Measurements from ENCODE around the gene C2CD2. TPM values are rescaled to one million over a fixed set of nuclear protein-coding genes. Genes with fewer than 3 reads are reported as not detected.

Gene C2CD2
- total RNA-seq, 2 experiments from 2014 or later, result 7.0 to 8.8 TPM

DNA sequence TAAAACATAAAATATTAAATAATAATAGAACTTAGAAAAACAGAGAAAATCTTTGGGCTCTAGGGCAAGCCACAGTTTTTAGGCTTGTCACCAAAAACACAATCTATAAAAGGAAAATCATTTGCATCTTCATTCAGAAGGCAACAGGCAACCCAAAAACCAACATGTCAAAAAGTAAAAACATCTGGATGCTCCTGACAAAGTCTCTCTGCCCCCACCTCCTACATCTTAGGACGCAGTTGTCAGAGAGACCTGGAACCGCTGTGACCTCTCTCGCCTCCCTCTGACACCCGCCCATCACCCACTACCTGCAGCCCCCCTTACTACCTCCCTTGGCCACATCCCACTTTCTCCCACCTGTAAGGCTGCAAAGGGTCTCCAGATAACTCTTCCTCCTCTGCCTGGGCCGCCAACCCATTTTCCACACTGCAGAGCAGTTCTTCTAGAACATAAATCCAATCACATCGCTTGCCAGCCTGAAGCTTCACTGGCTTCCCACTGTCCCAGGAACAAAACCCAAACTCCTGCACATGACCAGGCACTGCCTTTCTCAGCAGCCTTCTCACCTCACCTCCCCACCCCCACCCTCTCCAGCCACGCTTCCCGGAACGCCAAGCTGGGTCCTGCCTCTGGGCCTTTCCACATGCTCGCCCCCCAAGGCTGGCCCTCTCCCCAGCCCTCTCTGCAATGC is 89.4 kb downstream of the C2CD2 start:
- Mint-ChIP-seq H3K4me1 (peaks cover 16% of the 10 kb centered on the region), H3K36me3 (ENCODE audit: low read depth) (no peaks in the 10 kb centered on the region), H3K27ac (no peak overlapping the region), H3K9me3 (no peaks in the 10 kb centered on the region), H3K4me3 (no peak overlapping the region), H3K27me3 (no peaks in the 10 kb centered on the region)
- POLR2A ChIA-PET, result no interaction called here
- CTCF ChIA-PET, result no interaction called here
- DNase-seq, result no peak

DNA sequence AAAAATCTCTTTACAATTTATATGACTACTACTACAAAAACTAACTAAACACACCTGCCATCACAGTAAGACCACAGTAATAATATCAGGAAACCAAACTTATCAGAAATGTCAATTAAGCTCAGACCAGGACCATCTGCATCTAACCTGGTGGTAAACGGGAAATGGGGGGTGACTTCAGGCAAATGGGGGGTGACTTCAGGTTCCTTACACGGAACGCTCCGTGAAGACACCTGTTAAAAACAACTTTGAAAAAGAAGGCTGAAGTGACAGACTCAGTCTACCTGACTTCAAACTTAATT is 90.4 kb downstream of the C2CD2 start:
- CTCF ChIA-PET, result interaction anchor here (1.3 kb wide), 1 partner anchor 13 kb away, joined by 4 read pairs; no protein-coding TSS in a partner anchor
- Mint-ChIP-seq H3K36me3 (ENCODE audit: low read depth) (no peaks in the 10 kb centered on the region), H3K9me3 (no peaks in the 10 kb centered on the region), H3K4me3 (no peak overlapping the region), H3K27me3 (no peaks in the 10 kb centered on the region), H3K27ac (peak overlapping the region; percentile 34), H3K4me1 (peaks cover 16% of the 10 kb centered on the region)
- DNase-seq, result no peak
- POLR2A ChIA-PET, result no interaction called here

DNA sequence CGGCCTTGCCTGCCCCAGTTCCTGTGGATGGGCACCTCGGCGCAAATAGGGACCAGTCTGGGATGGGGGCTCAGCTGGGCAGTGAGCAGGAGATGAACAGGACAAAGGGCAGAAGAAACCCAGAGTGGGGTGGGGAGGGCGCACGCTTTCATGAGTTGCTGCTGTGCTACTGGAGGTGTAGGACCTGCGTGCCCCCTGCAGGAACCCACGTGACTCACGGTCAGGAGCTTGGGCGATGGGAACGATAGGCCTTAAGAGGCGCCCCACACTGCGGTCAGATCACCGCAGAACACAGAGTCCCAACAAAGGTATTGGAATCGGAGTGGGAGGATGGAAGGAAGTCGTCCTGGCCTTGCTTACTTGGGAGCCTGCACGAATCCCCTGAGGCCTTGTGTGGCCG is 91.8 kb downstream of the C2CD2 start:
- Mint-ChIP-seq H3K27ac (no peak overlapping the region), H3K36me3 (ENCODE audit: low read depth) (no peaks in the 10 kb centered on the region), H3K27me3 (no peaks in the 10 kb centered on the region), H3K4me3 (no peak overlapping the region), H3K4me1 (peaks cover 15% of the 10 kb centered on the region), H3K9me3 (no peaks in the 10 kb centered on the region)
- POLR2A ChIA-PET, result no interaction called here
- CTCF ChIA-PET, result no interaction called here
- no peak for DNase-seq

DNA sequence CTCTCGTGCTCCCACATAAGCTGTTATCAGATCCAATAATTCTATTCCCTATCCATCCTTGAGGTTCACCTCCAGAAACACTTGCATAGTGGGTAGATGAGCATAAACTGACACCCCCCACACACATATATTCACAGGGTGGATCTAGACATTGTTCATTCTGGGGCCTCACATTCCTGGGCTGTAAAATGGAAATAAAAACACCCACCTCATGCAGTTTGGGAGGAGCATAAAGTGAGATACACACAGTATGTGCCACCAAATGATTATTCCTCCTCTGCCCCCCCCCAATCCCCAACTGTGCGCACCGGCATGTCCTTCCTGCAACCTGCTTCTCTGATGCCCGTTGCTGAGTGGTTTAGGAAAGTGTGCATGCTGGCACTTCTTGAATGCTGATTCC is 92.6 kb downstream of the C2CD2 start:
- Mint-ChIP-seq H3K36me3 (ENCODE audit: low read depth) (peaks cover 4% of the 10 kb centered on the region), H3K4me3 (no peak overlapping the region), H3K27ac (no peak overlapping the region), H3K4me1 (peaks cover 12% of the 10 kb centered on the region), H3K27me3 (no peaks in the 10 kb centered on the region), H3K9me3 (no peaks in the 10 kb centered on the region)
- CTCF ChIA-PET, result no interaction called here
- POLR2A ChIA-PET, result no interaction called here
- no peak for DNase-seq

DNA sequence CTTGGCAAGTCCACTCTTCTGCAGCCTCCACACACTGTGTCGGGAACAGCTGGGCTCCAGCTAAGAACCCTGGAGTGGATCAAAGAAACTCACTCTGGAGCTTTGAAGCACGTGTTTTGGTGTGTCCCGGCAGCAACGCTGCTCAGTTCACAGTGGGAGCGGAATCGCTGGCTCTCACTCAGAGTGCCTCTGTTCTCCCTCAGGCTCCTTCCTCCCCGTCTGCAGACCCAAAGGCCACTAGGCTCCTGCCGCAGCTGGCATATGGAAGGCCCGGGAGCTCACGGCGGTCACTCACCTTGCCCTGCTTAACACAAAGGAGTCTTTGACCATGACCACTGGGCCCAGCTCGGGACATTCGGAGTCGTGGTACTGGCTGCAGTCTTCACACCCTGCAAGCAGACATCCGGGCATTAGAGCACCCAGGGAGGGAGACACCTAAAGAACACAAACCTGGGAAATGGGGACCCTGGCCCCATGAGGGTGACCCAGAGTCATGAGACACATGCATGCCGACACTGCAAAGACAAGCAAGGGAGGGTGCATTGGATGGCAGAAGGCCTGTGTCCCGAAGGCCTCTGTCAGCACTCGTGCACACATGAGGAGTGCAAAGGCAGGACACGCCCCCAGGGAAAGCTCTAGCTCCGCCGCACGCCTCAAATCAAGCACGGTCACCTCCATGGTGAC is 94.4 kb downstream of the C2CD2 start:
- ChIA-PET POLR2A (no interaction called here), CTCF (no interaction called here)
- DNase-seq, result no peak
- Mint-ChIP-seq H3K4me3 (no peak overlapping the region), H3K27me3 (no peaks in the 10 kb centered on the region), H3K9me3 (no peaks in the 10 kb centered on the region), H3K27ac (no peak overlapping the region), H3K4me1 (peaks cover 5% of the 10 kb centered on the region), H3K36me3 (ENCODE audit: low read depth) (peaks cover 9% of the 10 kb centered on the region)

DNA sequence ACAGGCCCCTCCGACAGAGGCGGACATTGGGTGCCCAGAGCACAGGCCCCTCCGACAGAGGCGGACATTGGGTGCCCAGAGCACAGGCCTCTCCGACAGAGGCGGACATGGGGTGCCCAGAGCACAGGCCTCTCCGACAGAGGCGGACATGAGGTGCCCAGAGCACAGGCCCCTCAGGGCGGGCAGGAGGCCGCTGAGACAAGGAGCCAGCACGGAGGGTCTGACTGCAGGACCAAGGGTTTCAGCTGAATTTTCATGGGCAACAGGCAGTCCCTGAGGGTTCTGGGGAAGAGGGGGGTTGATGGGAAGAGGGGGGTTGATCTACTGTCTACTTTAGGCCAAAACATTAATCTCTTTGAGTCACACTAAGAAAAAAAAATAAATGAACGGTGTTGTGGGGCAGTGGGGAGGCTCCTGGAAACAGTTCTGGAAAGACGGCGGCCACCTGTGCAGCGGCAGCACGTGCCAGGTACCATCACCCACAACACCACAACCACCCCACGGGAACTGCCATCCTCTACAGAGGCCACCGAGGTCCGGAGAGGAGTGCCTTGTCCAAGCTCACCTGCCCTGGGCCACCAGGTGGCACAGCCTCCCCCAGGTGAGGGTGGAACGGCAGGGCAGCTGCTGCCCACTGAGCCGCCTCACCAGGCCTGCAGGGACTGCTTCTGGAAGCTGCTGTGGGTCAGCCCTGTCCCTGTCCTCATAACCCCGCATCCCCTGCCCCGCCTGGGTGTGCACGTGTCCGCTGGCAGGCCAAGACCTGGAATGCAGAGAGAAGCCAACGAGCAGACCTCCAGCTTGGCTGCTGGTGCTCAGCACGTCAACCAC is 95.1 kb downstream of the C2CD2 start:
- ChIA-PET CTCF (no interaction called here), POLR2A (no interaction called here)
- no peaks in the 10 kb centered on the region for H3K27me3 Mint-ChIP-seq

DNA sequence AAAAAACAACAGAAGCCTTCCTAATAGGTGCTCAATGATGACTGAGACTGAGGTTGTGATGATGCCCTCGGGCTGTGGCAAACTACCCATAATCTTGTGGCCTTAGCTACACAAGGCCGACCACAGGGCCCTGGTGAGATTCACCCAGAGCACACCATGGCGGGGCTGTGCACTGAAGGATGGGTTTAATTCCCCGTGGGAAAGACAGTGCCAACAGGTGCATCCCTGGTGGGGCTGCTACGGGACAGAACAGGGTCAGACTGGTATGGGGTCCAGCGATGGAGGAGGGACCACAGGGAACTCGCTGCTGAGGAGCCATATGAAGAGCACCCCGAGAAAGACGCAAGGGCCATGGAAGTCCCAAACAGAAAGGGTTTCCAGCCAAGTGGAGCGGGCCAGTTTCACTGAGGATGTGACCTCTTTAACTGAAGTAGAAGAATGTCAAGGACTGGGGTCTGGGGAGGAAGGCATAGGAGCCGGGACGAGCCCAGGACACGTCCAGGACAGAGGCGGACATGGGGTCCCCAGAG is 96.0 kb downstream of the C2CD2 start:
- Mint-ChIP-seq H3K4me3 (no peak overlapping the region), H3K27ac (no peak overlapping the region), H3K9me3 (no peaks in the 10 kb centered on the region), H3K4me1 (peaks cover 1% of the 10 kb centered on the region), H3K27me3 (no peaks in the 10 kb centered on the region), H3K36me3 (ENCODE audit: low read depth) (peaks cover 9% of the 10 kb centered on the region)
- no peak for DNase-seq
- ChIA-PET POLR2A (no interaction called here), CTCF (no interaction called here)

More for the DNA sequence above, 95.1 kb downstream of the C2CD2 start:
- DNase-seq, result no peak
- no peak overlapping the region for H3K27ac Mint-ChIP-seq
- peaks cover 9% of the 10 kb centered on the region for H3K36me3 Mint-ChIP-seq (ENCODE audit: low read depth)
- no peaks in the 10 kb centered on the region for H3K9me3 Mint-ChIP-seq
- H3K4me1 Mint-ChIP-seq, result peaks cover 5% of the 10 kb centered on the region
- H3K4me3 Mint-ChIP-seq, result no peak overlapping the region

DNA sequence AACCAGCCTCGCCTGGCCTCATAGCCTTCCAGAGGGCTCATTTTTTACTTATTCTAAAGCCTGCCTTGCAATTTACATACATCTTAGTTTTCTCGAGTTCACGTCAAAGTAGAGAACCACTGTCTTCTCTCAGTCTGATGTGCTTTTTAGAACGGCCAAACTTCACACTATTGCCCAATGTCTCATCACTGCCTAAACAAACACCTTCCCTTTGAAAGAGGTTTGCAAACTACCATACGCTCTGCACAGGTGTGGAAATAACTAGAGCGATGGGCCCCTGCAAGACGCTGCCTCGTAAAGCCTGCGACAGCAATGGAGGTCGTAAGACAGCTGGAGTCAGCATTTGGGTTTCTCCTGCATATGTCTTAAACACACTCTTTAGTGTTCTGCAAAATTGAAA is 97.2 kb downstream of the C2CD2 start:
- ChIA-PET CTCF (no interaction called here), POLR2A (no interaction called here)
- Mint-ChIP-seq H3K4me1 (peaks cover 1% of the 10 kb centered on the region), H3K9me3 (no peaks in the 10 kb centered on the region), H3K27ac (no peak overlapping the region), H3K27me3 (no peaks in the 10 kb centered on the region), H3K36me3 (ENCODE audit: low read depth) (peaks cover 9% of the 10 kb centered on the region), H3K4me3 (no peak overlapping the region)
- DNase-seq, result no peak

DNA sequence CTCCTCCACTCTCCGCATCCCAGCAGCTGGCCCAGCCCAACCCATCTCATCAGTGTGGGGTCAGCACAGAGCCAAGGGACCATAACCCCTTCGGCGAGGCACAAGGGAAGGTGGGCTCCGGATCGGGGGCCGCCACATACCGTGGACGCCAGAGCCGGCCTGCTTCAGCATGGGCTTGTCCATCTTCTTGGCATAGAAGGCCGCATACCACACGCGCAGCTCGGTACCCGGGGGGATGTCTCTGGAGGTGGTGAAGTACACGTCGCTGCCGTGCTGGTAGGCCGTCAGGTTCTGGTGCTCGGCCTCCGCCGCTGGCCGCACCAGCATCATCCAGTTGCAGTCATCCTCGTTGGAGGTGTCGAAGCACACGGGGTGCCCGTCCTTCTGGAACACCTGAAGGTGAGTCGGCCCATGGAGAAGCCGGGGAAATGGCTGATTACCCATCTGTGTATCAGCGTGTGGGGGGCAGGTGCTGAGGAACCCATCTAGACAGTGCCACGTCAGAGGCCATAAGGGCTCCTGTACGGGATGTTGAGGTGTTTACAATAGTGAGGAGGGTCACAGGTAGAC is 99.3 kb downstream of the C2CD2 start:
- ChIA-PET POLR2A (no interaction called here), CTCF (interaction anchor here (1.0 to 1.3 kb wide), 2 partner anchors 21 to 254 kb away, joined by 3 read pairs; no protein-coding TSS in a partner anchor)
- Mint-ChIP-seq H3K4me3 (no peak overlapping the region), H3K27ac (no peak overlapping the region), H3K9me3 (no peaks in the 10 kb centered on the region), H3K27me3 (no peaks in the 10 kb centered on the region), H3K4me1 (peaks cover 1% of the 10 kb centered on the region), H3K36me3 (ENCODE audit: low read depth) (peaks cover 13% of the 10 kb centered on the region)
- DNase-seq, result no peak

DNA sequence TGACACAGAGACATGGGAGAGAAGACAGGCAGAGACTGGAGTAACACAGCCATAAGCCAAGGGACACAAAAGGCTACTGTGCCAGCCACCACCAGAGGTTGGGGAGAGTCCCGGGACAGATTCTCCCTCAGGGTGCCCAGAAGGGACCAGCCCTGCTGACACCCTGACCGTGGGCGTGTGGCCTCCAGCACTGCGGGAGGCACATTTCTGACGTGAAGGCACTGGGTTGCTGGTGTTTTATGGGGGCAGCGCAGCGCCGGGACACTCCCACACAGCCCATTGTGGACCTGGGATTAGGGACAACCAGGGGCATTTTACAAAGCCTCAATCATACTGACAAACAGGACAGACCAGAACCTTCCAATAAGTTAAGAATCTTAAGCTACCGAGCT is 100.9 kb downstream of the C2CD2 start:
- CTCF ChIA-PET, result no interaction called here
- Mint-ChIP-seq H3K27ac (no peak overlapping the region), H3K9me3 (no peaks in the 10 kb centered on the region), H3K4me1 (peaks cover 1% of the 10 kb centered on the region), H3K4me3 (no peak overlapping the region), H3K27me3 (no peaks in the 10 kb centered on the region), H3K36me3 (ENCODE audit: low read depth) (peaks cover 13% of the 10 kb centered on the region)
- no peak for DNase-seq
- POLR2A ChIA-PET, result no interaction called here

DNA sequence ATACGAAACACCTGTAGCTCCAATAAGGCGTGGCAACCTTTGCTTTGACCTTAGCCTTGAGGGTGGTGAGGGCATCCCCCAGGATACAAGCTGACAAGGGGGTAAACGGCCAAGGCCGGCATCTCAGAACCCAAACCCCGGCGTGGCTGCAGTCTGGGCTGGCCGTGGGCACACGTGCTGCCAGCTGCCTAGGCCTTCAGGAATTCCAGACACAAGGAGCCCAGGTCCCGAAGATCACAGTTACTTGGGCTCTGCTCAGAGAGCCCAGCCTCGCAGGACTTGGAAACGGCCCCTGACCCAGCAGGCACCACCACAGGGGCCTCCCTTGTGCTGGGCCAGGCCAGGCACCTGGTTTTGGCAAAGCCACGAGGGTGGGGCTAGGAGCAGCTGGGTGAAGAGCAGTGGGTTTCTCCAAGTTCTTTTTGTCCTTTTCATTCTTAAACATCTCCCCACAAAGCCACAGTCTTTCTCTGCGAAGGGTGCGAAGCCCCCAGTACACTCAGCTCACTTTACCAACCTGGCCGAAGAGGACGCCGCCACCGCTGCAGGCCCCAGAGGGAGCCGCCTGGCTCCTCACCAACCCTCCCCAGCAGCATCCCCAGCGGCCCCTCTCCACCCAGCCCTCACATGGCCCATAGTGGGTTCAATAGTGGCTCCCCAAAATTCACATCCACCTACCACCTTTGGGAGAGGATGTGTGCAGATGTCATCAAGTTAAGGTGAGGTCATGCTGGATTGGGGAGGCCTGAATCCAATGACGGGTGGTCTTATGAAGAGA is 101.5 kb downstream of the C2CD2 start:
- Mint-ChIP-seq H3K4me3 (no peak overlapping the region), H3K27ac (no peak overlapping the region), H3K36me3 (ENCODE audit: low read depth) (peaks cover 13% of the 10 kb centered on the region), H3K27me3 (no peaks in the 10 kb centered on the region), H3K9me3 (no peaks in the 10 kb centered on the region), H3K4me1 (peaks cover 1% of the 10 kb centered on the region)
- ChIA-PET CTCF (interaction anchor here (0.7 kb wide), 1 partner anchor 36 kb away, joined by 3 read pairs; no protein-coding TSS in a partner anchor), POLR2A (no interaction called here)
- no peak for DNase-seq

DNA sequence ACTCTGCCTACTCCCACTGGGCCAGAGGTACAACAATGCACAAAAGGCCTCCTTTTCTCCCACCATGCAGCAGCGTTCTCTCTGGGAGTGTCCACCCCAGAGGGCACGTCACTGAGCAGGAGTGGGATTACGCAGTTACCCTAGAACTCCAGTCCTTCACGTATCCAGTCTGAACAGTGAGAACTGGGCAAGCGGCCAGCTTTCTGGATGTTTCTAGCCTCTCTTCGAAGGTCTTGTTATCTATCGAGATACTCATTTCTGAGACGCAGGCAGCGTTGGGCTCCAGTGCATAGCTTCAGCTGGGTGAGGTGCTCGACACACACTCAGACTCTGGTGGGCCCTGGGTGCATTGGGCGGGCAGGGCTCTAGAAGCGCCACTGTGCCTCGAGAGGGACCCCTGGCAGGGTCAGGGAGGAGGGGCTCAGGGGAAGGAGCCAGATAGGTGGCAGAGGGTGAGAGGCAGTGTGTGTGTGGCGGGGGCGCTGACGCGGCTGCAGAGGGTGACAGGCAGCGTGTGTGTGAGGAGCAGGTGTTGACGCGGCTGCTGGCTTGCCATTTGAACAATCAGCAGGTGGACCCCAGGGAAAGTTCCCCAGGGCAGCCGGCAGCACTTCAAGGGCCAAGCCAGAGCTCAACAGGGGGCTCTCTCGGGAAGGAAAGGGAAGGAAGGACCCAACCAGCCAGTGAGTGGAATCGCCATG is 102.6 kb downstream of the C2CD2 start:
- Mint-ChIP-seq H3K36me3 (ENCODE audit: low read depth) (peaks cover 9% of the 10 kb centered on the region), H3K4me3 (no peak overlapping the region), H3K4me1 (peaks cover 1% of the 10 kb centered on the region), H3K27me3 (no peaks in the 10 kb centered on the region), H3K27ac (no peak overlapping the region), H3K9me3 (no peaks in the 10 kb centered on the region)
- DNase-seq, result no peak
- ChIA-PET CTCF (interaction anchor here (0.7 kb wide), 1 partner anchor 35 kb away, joined by 3 read pairs; no protein-coding TSS in a partner anchor), POLR2A (no interaction called here)
